Fibroblast of lung (primary cell): ENCODE data around the gene ATP6AP2.

ENCODE experiments used
- EZH2 ChIP-seq: IDR thresholded peaks from 2 replicates; pipeline ENCODE4 v1.5.1; 2012; ENCODE audit warnings: low read length, control low read depth, mild to moderate bottlenecking; ENCODE audit errors: missing control alignments
- TF ChIP-seq, protein P1 (sequence below), 2 donors: IDR thresholded peaks in 1 of 2; conservative IDR thresholded peaks in 1 of 2; 1 replicate in 1 of 2; 2 replicates in 1 of 2; pipeline ENCODE4 v1.5.1; 2011 to 2012; ENCODE audit warnings: low read length in 2 of 2, control low read depth in 1 of 2, inconsistent platforms in 1 of 2, low read depth in 1 of 2, mild to moderate bottlenecking in 1 of 2

DNA sequence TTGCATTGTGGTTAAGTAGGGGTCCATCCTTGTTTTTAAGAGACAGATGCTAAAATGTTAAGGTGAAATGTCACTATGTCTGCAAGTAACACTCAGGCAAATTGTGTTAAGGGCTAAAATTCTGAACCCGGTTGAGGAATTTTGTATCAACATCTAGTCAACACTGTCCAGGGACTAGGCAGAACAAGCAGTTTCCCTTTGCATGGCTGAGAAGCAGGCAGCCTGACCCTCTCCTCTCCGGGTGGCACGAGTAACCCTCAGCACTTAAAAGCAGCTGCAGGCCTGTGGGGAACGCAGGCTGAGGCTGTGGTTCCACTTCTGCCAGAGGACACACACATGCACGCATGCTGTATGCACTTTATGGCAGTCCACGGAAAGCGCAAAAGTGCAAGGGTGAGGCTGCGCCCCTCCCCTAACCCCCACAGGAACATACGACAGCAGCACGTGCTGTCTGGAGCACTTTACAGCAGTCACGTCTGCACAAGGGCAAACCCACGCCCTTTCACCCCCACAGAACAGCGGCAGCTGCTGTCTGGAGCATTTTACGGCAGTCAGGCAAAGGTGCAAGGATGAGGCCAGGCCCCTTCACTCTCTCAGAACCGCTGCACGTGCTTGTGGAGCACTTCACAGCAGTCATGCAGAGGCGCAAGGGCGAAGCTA, 41.8 kb downstream of the ATP6AP2 start:
- TF ChIP-seq, protein P1, sequence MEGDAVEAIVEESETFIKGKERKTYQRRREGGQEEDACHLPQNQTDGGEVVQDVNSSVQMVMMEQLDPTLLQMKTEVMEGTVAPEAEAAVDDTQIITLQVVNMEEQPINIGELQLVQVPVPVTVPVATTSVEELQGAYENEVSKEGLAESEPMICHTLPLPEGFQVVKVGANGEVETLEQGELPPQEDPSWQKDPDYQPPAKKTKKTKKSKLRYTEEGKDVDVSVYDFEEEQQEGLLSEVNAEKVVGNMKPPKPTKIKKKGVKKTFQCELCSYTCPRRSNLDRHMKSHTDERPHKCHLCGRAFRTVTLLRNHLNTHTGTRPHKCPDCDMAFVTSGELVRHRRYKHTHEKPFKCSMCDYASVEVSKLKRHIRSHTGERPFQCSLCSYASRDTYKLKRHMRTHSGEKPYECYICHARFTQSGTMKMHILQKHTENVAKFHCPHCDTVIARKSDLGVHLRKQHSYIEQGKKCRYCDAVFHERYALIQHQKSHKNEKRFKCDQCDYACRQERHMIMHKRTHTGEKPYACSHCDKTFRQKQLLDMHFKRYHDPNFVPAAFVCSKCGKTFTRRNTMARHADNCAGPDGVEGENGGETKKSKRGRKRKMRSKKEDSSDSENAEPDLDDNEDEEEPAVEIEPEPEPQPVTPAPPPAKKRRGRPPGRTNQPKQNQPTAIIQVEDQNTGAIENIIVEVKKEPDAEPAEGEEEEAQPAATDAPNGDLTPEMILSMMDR (conservative IDR thresholded peaks at IDR 0.05 in 1 of 2, IDR thresholded peaks at IDR 0.05 in 1 of 2; ENCODE audit: low read depth in 1 of 2, low read length in 2 of 2) = no peak
- no peak for TF ChIP-seq EZH2
